Activated naive CD4-positive, alpha-beta T cell treated with anti-CD3 and anti-CD28 coated beads, Interleukin-2, amount 50 U/mL, for 72 hours (primary cell): ENCODE results near the gene ADAMTS17. TPM values are rescaled to one million over a fixed set of nuclear protein-coding genes. Genes with fewer than 3 reads are reported as not detected.
A peak's percentile ranks its signal among the peaks of the same experiment; 100 is the strongest.

Experiments used
- ATAC-seq, 2 donors: fragments of 150-1000 bp; cut with Tn5 transposase; 2 replicates each; pipeline ENCODE4 v1.10.0; 2021; ENCODE audit warnings: mild to moderate bottlenecking in 2 of 2, moderate library complexity in 2 of 2
- DNase-seq, 2 donors: peaks; one replicate each; pipeline ENCODE4 v3.0.0; 2021 to 2022; ENCODE audit warnings: low spot score in 2 of 2
- H3K27ac Mint-ChIP-seq, 2 donors: one replicate each; pipeline ENCODE4 v1.8.0; 2022; ENCODE audit warnings: mild to moderate bottlenecking in 2 of 2, mixed read lengths in 2 of 2
- H3K36me3 Mint-ChIP-seq, 2 donors: one replicate each; pipeline ENCODE4 v1.8.0; 2022; ENCODE audit warnings: mixed read lengths in 2 of 2
- H3K9me3 Mint-ChIP-seq, 2 donors: one replicate each; pipeline ENCODE4 v1.8.0; 2022; ENCODE audit warnings: mixed read lengths in 2 of 2
- total RNA-seq, 2 donors: library from RNA; stranded (reverse); gene quantifications; one replicate each; pipeline ENCODE4 v1.2.3, GENCODE V29; 2022

The ADAMTS17 gene
- total RNA-seq, 2 donors from 2014 or later = 0.19 to 1.5 TPM

GRCh38 chr15:100031665-100032357, 310.0 kb downstream of the ADAMTS17 start:
- peaks cover 23 to 38% of the 10 kb centered on the region in 2 donors for H3K36me3 Mint-ChIP-seq
- no peak overlapping the region for H3K27ac Mint-ChIP-seq
- DNase-seq = no peak
- ATAC-seq = no peak
- peaks cover 17 to 25% of the 10 kb centered on the region in 2 donors for H3K9me3 Mint-ChIP-seq

DNA sequence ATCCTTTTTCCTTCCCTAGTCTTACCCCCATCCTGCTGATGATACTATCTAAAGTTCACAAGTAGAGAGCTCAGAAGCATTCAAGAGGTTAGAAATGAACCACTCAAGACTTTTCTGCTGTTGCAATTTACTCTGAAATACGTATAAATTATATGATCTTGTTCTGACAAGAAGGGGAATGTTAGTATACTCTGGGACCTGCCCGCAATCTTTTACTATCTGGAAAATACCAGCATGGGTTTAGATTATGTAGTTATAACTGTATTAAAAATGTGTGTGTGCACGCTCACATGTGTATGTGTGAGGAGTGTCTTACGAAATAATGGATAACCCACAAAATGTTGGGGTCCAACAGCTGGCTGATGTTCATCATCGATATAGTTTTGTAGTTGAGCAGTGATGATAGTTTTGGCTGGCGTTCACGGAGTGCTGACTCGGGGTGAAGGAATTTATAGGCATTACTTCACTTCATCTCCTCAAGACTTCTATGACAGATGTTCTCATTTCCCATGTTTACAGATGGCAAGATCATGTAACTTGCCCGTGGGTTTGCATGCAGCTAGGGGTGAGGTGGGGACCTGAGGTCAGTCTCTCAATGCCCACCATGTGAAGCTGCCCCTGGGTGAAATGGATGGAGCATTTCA, 311.1 kb downstream of the ADAMTS17 start:
- H3K9me3 Mint-ChIP-seq = peaks cover 17 to 25% of the 10 kb centered on the region in 2 donors
- no peak for ATAC-seq
- H3K36me3 Mint-ChIP-seq = peaks cover 23 to 38% of the 10 kb centered on the region in 2 donors
- DNase-seq = no peak
- no peak overlapping the region for H3K27ac Mint-ChIP-seq

DNA sequence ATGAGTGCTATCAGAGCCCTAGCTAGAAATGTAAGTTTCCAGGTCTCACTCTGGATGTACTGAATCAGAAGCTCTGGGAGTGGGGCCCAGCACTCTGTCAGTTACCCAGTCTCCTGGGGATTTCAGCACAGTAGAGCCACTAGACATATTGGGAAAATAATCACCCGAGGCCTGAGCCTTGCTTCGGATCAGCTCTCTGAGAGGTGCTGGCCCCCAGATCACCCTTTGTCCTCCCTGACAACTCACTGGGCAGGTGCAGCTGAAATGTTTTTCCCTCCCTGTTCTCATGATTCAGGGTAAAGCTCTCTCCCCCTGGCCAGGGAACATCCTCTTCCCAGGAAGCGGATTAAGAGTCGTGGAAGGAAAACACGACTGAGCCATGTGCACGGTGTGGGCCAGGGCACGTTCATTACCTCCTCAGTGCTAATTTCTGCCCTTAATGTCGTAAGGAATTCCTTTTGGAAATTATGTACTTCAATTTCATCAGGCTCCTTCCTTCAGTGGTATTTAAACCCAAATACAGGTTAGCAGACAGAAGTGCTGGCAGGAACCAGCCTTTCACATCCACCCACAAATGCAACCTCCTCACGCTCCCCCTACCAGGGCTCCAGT, 311.8 kb downstream of the ADAMTS17 start:
- Mint-ChIP-seq H3K27ac (no peak overlapping the region), H3K36me3 (peaks cover 23 to 38% of the 10 kb centered on the region in 2 donors), H3K9me3 (peaks cover 17 to 25% of the 10 kb centered on the region in 2 donors)
- DNase-seq (no peak), ATAC-seq (no peak)

DNA sequence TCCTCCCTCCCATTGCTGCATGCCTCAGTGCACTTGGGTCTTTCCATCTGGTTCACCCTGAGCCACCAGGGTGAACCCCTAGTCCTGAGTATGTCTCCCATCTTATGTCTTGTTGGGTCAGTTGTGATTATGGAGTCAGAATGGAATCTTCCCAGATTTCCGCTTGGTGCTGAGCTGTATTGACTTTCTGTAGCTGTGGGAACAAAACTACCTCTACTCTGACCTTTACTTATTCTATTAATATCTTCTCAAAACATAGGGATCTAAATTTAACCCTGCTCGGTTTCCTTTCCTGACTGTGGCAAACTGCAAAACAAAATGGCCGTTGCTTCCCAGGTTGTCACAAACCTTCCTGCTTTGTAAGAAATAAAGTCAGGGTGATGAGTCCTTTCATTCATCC, 312.7 kb downstream of the ADAMTS17 start:
- ATAC-seq (no peak), DNase-seq (no peak)
- H3K36me3 Mint-ChIP-seq = peaks cover 23 to 38% of the 10 kb centered on the region in 2 donors
- peak overlapping the region in 1 of 2 donors; percentile 23 for H3K27ac Mint-ChIP-seq
- H3K9me3 Mint-ChIP-seq = peaks cover 17 to 25% of the 10 kb centered on the region in 2 donors

DNA sequence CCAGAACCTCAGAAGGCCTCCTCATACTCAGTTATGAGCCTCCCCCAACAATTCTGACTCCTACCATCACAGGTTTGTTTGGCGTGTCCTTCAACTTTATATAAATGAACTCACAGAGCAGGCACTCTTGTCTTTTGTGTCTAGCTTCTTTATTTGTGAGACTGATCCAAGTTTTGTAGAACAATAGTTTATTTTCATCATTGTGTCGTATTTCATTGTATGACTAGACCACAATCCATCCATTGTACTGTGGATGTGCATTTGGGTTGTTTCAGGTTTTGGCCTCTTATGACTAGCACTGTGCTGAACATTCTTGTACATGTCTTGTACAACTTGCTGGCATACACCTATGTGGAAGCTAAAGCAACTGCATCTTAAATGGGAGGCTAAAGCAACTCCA, 315.7 kb downstream of the ADAMTS17 start:
- H3K27ac Mint-ChIP-seq = no peak overlapping the region
- DNase-seq = no peak
- H3K36me3 Mint-ChIP-seq = peaks cover 23 to 37% of the 10 kb centered on the region in 2 donors
- no peak for ATAC-seq
- peaks cover 17 to 25% of the 10 kb centered on the region in 2 donors for H3K9me3 Mint-ChIP-seq

DNA sequence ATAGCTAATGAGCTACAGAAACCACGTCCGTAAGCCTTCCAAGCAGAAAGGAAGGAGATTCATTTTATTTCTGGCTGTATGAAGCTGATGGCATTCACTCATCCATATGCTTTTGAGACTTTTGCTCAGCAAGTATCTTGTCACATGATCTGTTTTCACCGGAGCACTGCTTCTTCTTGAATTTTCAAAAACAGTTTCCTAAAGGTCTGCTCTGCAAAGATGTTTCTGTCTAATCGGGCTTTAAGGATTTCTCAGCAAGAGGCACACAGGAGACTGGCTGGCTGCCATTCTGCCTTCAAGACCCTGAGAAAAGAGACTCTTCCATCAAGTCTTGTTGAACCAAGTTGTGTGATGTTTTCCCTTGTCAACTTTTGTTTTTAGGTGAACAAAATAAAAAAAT, 319.0 kb downstream of the ADAMTS17 start:
- H3K27ac Mint-ChIP-seq = no peak overlapping the region
- DNase-seq (no peak), ATAC-seq (no peak)
- peaks cover 8 to 21% of the 10 kb centered on the region in 2 donors for H3K36me3 Mint-ChIP-seq
- H3K9me3 Mint-ChIP-seq = peaks cover 6 to 13% of the 10 kb centered on the region in 2 donors

DNA sequence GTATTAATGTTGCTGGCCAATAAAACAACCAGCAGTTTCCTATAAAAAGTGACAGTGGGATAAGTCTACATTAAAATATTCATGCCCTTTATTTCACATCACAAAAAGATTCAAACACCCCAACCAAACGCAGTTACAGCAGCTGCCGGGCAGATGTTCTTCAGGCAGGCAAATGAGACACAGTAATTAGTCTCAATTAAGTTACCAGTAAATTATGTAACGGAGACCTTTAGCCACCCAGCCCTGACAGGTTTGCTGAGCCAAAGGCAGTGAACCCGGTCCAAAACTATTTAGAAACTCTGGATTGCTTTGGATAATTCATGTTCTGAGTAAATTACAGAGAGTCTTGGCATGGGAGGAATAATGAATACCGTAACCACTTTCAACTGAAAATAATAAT, 319.4 kb downstream of the ADAMTS17 start:
- DNase-seq (no peak), ATAC-seq (no peak)
- Mint-ChIP-seq H3K36me3 (peaks cover 4 to 21% of the 10 kb centered on the region in 2 donors), H3K9me3 (peaks cover 3 to 10% of the 10 kb centered on the region in 2 donors), H3K27ac (no peak overlapping the region)

- peaks cover 3 to 4% of the 10 kb centered on the region in 2 donors for H3K9me3 Mint-ChIP-seq
- no peak overlapping the region for H3K27ac Mint-ChIP-seq
- DNase-seq = no peak
- H3K36me3 Mint-ChIP-seq = peaks cover 0 to 19% of the 10 kb centered on the region in 2 donors
- ATAC-seq = no peak
These were observed 320.1 kb downstream of the ADAMTS17 start for GRCh38 chr15:100021653-100022052.

- DNase-seq (no peak), ATAC-seq (no peak)
- peaks cover 3 to 4% of the 10 kb centered on the region in 2 donors for H3K9me3 Mint-ChIP-seq
- peaks cover 0 to 19% of the 10 kb centered on the region in 2 donors for H3K36me3 Mint-ChIP-seq
- no peak overlapping the region for H3K27ac Mint-ChIP-seq
These were observed 321.2 kb downstream of the ADAMTS17 start for GRCh38 chr15:100020614-100021013.

DNA sequence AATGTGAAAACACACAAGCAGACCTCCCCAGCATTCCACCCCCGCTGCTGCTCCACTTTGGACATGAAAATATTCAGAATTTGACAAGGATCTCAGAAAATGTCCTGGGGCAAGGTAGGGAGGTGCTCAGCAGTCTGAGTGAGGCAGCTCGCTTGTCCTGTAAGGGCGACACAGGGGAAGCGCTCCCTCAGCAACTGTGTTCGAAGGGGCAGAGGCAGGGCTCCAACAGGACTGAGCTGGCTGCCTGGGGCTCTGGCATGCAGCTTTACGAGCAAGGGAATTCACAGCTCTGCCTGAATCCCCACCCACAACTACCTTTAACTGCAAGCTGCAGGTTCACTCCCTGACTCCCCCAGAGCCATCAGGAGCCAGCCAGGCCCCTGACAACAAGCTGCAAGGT, 321.6 kb downstream of the ADAMTS17 start:
- peaks cover 3 to 4% of the 10 kb centered on the region in 2 donors for H3K9me3 Mint-ChIP-seq
- DNase-seq = no peak
- H3K27ac Mint-ChIP-seq = no peak overlapping the region
- H3K36me3 Mint-ChIP-seq = peaks cover 0 to 19% of the 10 kb centered on the region in 2 donors
- ATAC-seq = no peak

GRCh38 chr15:100019601-100020000, 322.2 kb downstream of the ADAMTS17 start:
- no peak for ATAC-seq
- H3K9me3 Mint-ChIP-seq = peaks cover 3 to 4% of the 10 kb centered on the region in 2 donors
- DNase-seq = no peak
- no peak overlapping the region for H3K27ac Mint-ChIP-seq
- H3K36me3 Mint-ChIP-seq = peaks cover 0 to 19% of the 10 kb centered on the region in 2 donors

DNA sequence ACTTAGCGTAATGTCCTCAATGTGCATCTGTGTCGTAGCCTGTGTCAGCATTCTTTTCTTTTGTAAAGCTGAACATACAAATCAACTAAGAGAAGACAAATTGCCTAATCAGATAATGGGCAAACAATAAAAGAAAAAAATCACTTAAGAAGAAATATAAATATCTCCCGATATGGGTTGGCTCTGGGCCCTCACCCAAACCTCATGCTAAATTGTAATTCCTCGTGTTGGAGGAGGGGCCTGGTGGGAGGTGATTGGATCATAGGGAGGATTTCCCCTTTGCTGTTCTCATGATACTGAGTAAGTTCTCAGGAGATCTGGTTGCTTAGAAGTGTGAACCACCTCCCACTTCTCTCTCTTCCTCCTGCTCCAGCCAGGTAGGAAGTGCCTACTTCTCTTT, 323.6 kb downstream of the ADAMTS17 start:
- no peak for DNase-seq
- no peak for ATAC-seq
- Mint-ChIP-seq H3K36me3 (peaks cover 0 to 19% of the 10 kb centered on the region in 2 donors), H3K9me3 (peaks cover 4 to 5% of the 10 kb centered on the region in 2 donors), H3K27ac (no peak overlapping the region)

DNA sequence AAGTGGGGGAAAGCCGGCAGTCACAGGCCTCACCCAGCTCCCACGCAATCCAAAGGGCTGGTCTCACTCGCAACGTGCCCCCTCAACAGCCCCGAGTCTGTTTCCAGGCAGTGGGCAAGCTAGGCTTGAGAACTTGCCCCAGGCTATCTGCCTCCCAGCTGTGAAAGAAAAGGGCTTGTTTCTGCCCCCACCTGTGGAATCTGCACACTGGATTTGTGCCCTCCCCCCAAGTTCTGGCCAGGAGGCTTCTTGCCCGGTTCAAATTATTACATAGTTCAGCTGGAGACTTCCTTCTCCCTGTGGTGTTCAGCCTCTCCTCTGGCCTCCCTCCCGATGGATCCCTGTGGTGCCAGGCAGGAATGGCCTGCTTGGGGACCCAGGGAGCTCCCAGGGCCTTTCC, 324.6 kb downstream of the ADAMTS17 start:
- no peak for DNase-seq
- no peak for ATAC-seq
- H3K27ac Mint-ChIP-seq = peak overlapping the region in 1 of 2 donors; percentile 58
- H3K9me3 Mint-ChIP-seq = peaks cover 4 to 5% of the 10 kb centered on the region in 2 donors
- peaks cover 0 to 19% of the 10 kb centered on the region in 2 donors for H3K36me3 Mint-ChIP-seq

GRCh38 chr15:100016632-100017031, 325.1 kb downstream of the ADAMTS17 start:
- DNase-seq = no peak
- H3K27ac Mint-ChIP-seq = no peak overlapping the region
- H3K9me3 Mint-ChIP-seq = peaks cover 4 to 5% of the 10 kb centered on the region in 2 donors

DNA sequence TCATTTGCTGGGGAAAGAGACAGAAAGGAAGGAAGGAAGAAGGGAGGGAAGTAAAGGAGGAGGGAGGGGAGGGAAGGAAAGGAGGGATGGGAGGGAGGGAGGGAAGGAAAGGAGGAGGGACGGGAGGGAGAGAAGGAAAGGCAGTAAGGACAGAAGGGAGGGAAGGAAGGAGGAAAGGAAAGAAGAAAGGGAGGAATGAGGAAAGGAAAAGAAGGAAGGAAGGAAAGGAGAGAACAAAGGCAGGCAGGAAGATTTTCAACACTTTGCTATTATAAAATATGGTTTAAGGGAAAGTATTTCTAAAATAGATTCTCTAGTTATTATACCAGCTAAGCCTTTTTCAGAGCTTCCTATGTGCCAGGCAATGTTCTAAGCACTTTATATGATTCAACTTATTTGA, 330.5 kb downstream of the ADAMTS17 start:
- Mint-ChIP-seq H3K36me3 (no peaks in the 10 kb centered on the region), H3K9me3 (peaks cover 0 to 2% of the 10 kb centered on the region in 2 donors), H3K27ac (no peak overlapping the region)
- no peak for DNase-seq
- no peak for ATAC-seq

More at GRCh38 chr15:100016632-100017031, 325.1 kb downstream of the ADAMTS17 start:
- H3K36me3 Mint-ChIP-seq = peaks cover 0 to 19% of the 10 kb centered on the region in 2 donors
- no peak for ATAC-seq

GRCh38 chr15:100009372-100009771, 332.4 kb downstream of the ADAMTS17 start:
- peaks cover 0 to 2% of the 10 kb centered on the region in 2 donors for H3K9me3 Mint-ChIP-seq
- ATAC-seq (no peak), DNase-seq (no peak)
- peak overlapping the region in 1 of 2 donors; percentile 33 for H3K27ac Mint-ChIP-seq
- H3K36me3 Mint-ChIP-seq = no peaks in the 10 kb centered on the region

GRCh38 chr15:100008258-100008657, 333.5 kb downstream of the ADAMTS17 start:
- Mint-ChIP-seq H3K27ac (peak overlapping the region; percentile 34 to 83), H3K9me3 (no peaks in the 10 kb centered on the region), H3K36me3 (no peaks in the 10 kb centered on the region)
- DNase-seq = no peak
- ATAC-seq = peak in 1 of 2 donors; percentile 73
